Spleen (tissue), 7 donors: ENCODE measurements around the gene METTL1.

ENCODE experiments used
- POLR2A ChIP-seq, 3 donors: fragments of 450-650 bp; IDR thresholded peaks; one replicate each; pipeline ENCODE4 v1.5.1; 2017; ENCODE audit warnings: antibody characterized with exemption in 3 of 3, mild to moderate bottlenecking in 1 of 3
- TF ChIP-seq, protein P1 (sequence below), 11 experiments: fragments of 200-600 bp in 7 of 11; fragments of 450-650 bp in 4 of 11; sonication (generic) in 4 of 11; IDR thresholded peaks in 8 of 11; conservative IDR thresholded peaks in 3 of 11; 1 replicate in 7 of 11; 2 replicates in 4 of 11; pipeline versions ENCODE4 v1.4.0 to v1.8.0; 2016 to 2021; ENCODE audit warnings: antibody characterized with exemption in 11 of 11, inconsistent platforms in 4 of 11, mild to moderate bottlenecking in 1 of 11
- donor health status: DM: no; HTN: no; CAD: no; lungs with moderate emphysema.
- donor health status: DM: no; HTN: no; CAD: no.
- donor health status: DM: no; HTN: no; CAD: no.

DNA sequence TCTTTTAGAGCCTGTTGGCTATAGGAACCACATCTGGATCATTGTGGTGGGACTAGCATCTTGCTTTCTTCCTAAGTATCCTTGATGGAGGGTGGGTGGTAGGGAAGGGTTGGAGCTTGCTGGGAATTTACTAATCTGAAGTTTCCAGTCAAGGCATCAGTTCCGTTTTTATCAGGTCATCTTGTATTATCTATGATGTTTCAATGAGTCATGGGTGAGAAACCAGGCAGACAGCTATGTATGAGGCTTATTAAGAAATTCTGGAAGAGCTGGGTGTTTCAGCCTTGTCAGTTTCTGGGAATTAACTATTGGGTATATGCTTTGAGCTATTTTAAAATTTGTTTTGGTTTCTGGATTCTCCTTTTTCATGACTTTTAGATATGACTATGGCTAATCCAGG lies 22.0 kb upstream of the METTL1 start:
- TF ChIP-seq, protein P1, sequence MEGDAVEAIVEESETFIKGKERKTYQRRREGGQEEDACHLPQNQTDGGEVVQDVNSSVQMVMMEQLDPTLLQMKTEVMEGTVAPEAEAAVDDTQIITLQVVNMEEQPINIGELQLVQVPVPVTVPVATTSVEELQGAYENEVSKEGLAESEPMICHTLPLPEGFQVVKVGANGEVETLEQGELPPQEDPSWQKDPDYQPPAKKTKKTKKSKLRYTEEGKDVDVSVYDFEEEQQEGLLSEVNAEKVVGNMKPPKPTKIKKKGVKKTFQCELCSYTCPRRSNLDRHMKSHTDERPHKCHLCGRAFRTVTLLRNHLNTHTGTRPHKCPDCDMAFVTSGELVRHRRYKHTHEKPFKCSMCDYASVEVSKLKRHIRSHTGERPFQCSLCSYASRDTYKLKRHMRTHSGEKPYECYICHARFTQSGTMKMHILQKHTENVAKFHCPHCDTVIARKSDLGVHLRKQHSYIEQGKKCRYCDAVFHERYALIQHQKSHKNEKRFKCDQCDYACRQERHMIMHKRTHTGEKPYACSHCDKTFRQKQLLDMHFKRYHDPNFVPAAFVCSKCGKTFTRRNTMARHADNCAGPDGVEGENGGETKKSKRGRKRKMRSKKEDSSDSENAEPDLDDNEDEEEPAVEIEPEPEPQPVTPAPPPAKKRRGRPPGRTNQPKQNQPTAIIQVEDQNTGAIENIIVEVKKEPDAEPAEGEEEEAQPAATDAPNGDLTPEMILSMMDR (IDR thresholded peaks at IDR 0.05 in 8 of 11, conservative IDR thresholded peaks at IDR 0.05 in 3 of 11), result no peak
- no peak for TF ChIP-seq POLR2A (IDR thresholded peaks at IDR 0.05)
